ENCODE results near the gene GPC6.

Gene GPC6

GRCh38 chr13:93786846-93787489 is 560.4 kb downstream of the GPC6 start:
- no peaks in the 10 kb centered on the region for H3K27me3 ChIP-seq (ENCODE audit: insufficient read depth, low read depth, severe bottlenecking)
- no peak overlapping the region for H3K4me3 ChIP-seq (ENCODE audit: low read depth, low read length)
- H3K9me3 ChIP-seq (ENCODE audit: severe bottlenecking), result peaks cover 7% of the 10 kb centered on the region
- no peak overlapping the region for H3K27ac ChIP-seq
- no peak for DNase-seq
- H3K36me3 ChIP-seq, result peaks cover 7% of the 10 kb centered on the region
- no peak for TF ChIP-seq CTCF (IDR thresholded peaks at IDR 0.05; ENCODE audit: low read depth, low read length)

DNA sequence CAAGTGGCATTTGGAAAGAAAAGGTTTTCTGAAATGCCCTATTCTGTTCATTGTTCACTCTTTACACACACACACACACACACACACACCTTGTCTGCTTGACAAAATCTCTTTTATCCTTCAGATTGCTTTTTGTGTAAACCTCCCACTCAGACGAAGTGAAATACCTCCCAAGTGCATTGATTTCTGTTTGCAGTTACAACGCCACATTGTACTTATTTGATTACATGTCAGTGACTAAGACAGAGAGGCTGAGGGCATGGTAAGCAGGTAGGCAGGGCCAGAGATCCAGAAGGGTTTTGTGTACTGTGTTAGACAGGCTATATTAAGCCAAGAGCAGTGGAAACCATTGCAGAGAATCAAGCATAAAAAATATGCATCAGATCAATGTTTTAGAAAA is 561.8 kb downstream of the GPC6 start:
- DNase-seq, result no peak
- H3K27ac ChIP-seq, result no peak overlapping the region
- no peak overlapping the region for H3K4me3 ChIP-seq (ENCODE audit: low read depth, low read length)
- H3K36me3 ChIP-seq, result peaks cover 3% of the 10 kb centered on the region; the same call in 1 of the 2 replicates
- no peaks in the 10 kb centered on the region for H3K27me3 ChIP-seq (ENCODE audit: insufficient read depth, low read depth, severe bottlenecking)
- H3K9me3 ChIP-seq (ENCODE audit: severe bottlenecking), result no peaks in the 10 kb centered on the region
- TF ChIP-seq CTCF (IDR thresholded peaks at IDR 0.05; ENCODE audit: low read depth, low read length), result no peak

DNA sequence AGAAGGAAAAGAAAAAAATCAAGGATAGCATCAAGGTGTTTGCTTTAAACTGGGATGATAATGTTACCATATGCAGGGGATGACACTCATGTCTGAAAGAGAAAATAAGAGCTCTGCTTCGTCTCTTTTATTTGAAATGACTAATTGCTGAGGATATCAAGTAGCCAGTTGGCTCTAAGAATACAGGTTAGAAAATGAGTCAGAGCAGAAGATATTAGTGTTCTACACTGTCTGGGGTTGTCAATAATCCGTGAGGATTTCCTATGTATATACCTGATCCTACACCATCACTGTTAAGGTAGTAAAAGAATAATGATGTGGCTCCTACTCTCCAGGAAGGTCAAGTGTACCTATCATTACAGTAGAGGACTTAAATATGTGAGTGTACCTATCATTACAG is 562.5 kb downstream of the GPC6 start:
- Histone ChIP-seq H3K9me3 (ENCODE audit: severe bottlenecking) (no peaks in the 10 kb centered on the region), H3K27me3 (ENCODE audit: insufficient read depth, low read depth, severe bottlenecking) (no peaks in the 10 kb centered on the region), H3K36me3 (peaks cover 3% of the 10 kb centered on the region; the same call in 1 of the 2 replicates), H3K4me3 (ENCODE audit: low read depth, low read length) (no peak overlapping the region), H3K27ac (no peak overlapping the region)
- TF ChIP-seq CTCF (IDR thresholded peaks at IDR 0.05; ENCODE audit: low read depth, low read length), result no peak
- DNase-seq, result no peak

DNA sequence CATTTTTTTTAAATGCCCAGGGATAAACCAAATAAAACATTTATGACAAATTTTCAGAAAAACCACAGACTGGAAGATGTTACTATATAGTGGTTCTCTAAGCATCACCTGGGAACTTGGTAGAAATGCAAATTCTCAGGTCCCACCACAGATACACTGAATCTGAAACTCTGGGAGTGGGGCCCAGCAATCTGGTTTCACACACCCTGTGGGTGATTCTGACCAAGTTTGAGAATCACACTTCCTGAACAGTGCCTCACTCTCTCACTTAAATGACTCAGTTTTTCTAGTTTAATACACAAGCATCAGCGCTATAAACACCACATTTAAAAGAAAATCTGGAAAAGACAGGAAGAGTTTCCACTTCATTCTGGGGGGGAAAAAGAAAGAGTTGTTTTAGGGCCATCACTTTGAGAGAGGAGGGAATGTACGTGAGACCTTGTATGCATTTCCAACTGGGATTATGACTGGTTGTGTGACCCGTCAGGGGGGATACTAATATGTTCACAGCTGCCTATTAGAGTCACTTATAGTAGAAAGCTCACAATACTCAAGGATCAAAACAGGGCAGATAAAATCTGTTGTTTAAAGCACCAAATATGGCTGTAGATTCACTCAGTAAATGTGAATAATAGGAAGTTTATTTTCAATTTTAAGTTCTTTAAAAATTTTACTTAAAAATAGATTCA is 567.7 kb downstream of the GPC6 start:
- peaks cover 3% of the 10 kb centered on the region; the same call in 1 of the 2 replicates for H3K36me3 ChIP-seq
- H3K27ac ChIP-seq, result no peak overlapping the region
- no peak overlapping the region for H3K4me3 ChIP-seq (ENCODE audit: low read depth, low read length)
- no peak for TF ChIP-seq CTCF (IDR thresholded peaks at IDR 0.05; ENCODE audit: low read depth, low read length)
- no peaks in the 10 kb centered on the region for H3K27me3 ChIP-seq (ENCODE audit: insufficient read depth, low read depth, severe bottlenecking)
- no peak for DNase-seq
- no peaks in the 10 kb centered on the region for H3K9me3 ChIP-seq (ENCODE audit: severe bottlenecking)

GRCh38 chr13:93797463-93797862 is 570.9 kb downstream of the GPC6 start:
- DNase-seq, result no peak
- Histone ChIP-seq H3K4me3 (ENCODE audit: low read depth, low read length) (no peak overlapping the region), H3K36me3 (no peaks in the 10 kb centered on the region; the same call in 1 of the 2 replicates), H3K9me3 (ENCODE audit: severe bottlenecking) (no peaks in the 10 kb centered on the region), H3K27ac (no peak overlapping the region), H3K27me3 (ENCODE audit: insufficient read depth, low read depth, severe bottlenecking) (no peaks in the 10 kb centered on the region)
- no peak for TF ChIP-seq CTCF (IDR thresholded peaks at IDR 0.05; ENCODE audit: low read depth, low read length)
